Fibroblast of lung (primary cell): ENCODE data around the gene ZER1. TPM values are rescaled to one million over a fixed set of nuclear protein-coding genes. Genes with fewer than 3 reads are reported as not detected.

Experiments used
- DNase-seq, 2 donors: peaks; one replicate each; pipeline versions ENCODE4 v3.0.0 to v3.0.0-alpha.2; 2010; ENCODE audit warnings: low read depth in 2 of 2
- H2AFZ ChIP-seq: 2 replicates; pipeline ENCODE4 v1.5.1; 2012; ENCODE audit warnings: low read length, control low read depth, inconsistent platforms
- H3K27ac ChIP-seq: 2 replicates; pipeline ENCODE4 v1.5.1; 2011; ENCODE audit warnings: low read length, control low read depth; ENCODE audit not compliant: insufficient read depth
- H3K27me3 ChIP-seq: 2 replicates; pipeline ENCODE4 v1.5.1; 2011; ENCODE audit warnings: mild to moderate bottlenecking, low read length; ENCODE audit not compliant: control insufficient read depth, insufficient read depth
- H3K36me3 ChIP-seq: 2 replicates; pipeline ENCODE4 v1.5.1; 2011; ENCODE audit warnings: low read length; ENCODE audit not compliant: control insufficient read depth, insufficient read depth
- H3K4me1 ChIP-seq: 2 replicates; pipeline ENCODE4 v1.5.1; 2011; ENCODE audit warnings: low read length; ENCODE audit not compliant: control insufficient read depth, insufficient read depth; ENCODE audit errors: extremely low read depth
- H3K4me2 ChIP-seq: 2 replicates; pipeline ENCODE4 v1.5.1; 2011; ENCODE audit warnings: low read length, control low read depth; ENCODE audit not compliant: insufficient read depth; ENCODE audit errors: extremely low read depth
- H3K4me3 ChIP-seq, 4 experiments: fragments of 200-600 bp in 1 of 4; sonication (generic) in 1 of 4; replicated peaks in 1 of 4; 2 replicates each; pipeline ENCODE4 v1.5.1; 2011 to 2016; ENCODE audit warnings: low read length in 4 of 4, low read depth in 3 of 4, mild to moderate bottlenecking in 3 of 4, control low read depth in 2 of 4, inconsistent platforms in 1 of 4, mixed read lengths in 1 of 4; ENCODE audit not compliant: insufficient read depth in 1 of 4; ENCODE audit errors: control extremely low read depth in 1 of 4
- H3K79me2 ChIP-seq: 2 replicates; pipeline ENCODE4 v1.5.1; 2012; ENCODE audit warnings: mild to moderate bottlenecking, low read length, inconsistent platforms; ENCODE audit not compliant: control insufficient read depth, insufficient read depth
- H3K9ac ChIP-seq: 2 replicates; pipeline ENCODE4 v1.5.1; 2011; ENCODE audit warnings: mild to moderate bottlenecking, low read length, control low read depth; ENCODE audit not compliant: insufficient read depth
- H3K9me3 ChIP-seq: 2 replicates; pipeline ENCODE4 v1.5.1; 2012; ENCODE audit warnings: low read depth, low read length; ENCODE audit not compliant: control insufficient read depth, insufficient read depth
- H4K20me1 ChIP-seq: 2 replicates; pipeline ENCODE4 v1.5.1; 2011; ENCODE audit warnings: low read length; ENCODE audit not compliant: control insufficient read depth, insufficient read depth; ENCODE audit errors: extremely low read depth
- EZH2 ChIP-seq: IDR thresholded peaks from 2 replicates; pipeline ENCODE4 v1.5.1; 2012; ENCODE audit warnings: low read length, control low read depth, mild to moderate bottlenecking; ENCODE audit errors: missing control alignments
- polyA plus RNA-seq, 2 donors: library from polyadenylated mRNA; depleted of rRNA in 1 of 2; stranded (reverse) in 1 of 2; unstranded in 1 of 2; fragments of >200 nt; gene quantifications; 2 replicates each; pipeline ENCODE4 v1.2.1, GENCODE V29; 2011 to 2012; ENCODE audit warnings: missing spikeins in 1 of 2
- total RNA-seq: library from RNA; depleted of rRNA; stranded (reverse); fragments of >200 nt; gene quantifications from 2 replicates; pipeline ENCODE4 v1.2.1, GENCODE V29; 2014
- TF ChIP-seq, protein P1 (sequence below), 2 donors: IDR thresholded peaks in 1 of 2; conservative IDR thresholded peaks in 1 of 2; 1 replicate in 1 of 2; 2 replicates in 1 of 2; pipeline ENCODE4 v1.5.1; 2011 to 2012; ENCODE audit warnings: low read length in 2 of 2, control low read depth in 1 of 2, inconsistent platforms in 1 of 2, low read depth in 1 of 2, mild to moderate bottlenecking in 1 of 2

ZER1 gene
- total and polyA plus RNA-seq, 2 donors (not counting 1 experiment from before 2014, with no cell fraction given), result 21.5 to 26.3 TPM

DNA sequence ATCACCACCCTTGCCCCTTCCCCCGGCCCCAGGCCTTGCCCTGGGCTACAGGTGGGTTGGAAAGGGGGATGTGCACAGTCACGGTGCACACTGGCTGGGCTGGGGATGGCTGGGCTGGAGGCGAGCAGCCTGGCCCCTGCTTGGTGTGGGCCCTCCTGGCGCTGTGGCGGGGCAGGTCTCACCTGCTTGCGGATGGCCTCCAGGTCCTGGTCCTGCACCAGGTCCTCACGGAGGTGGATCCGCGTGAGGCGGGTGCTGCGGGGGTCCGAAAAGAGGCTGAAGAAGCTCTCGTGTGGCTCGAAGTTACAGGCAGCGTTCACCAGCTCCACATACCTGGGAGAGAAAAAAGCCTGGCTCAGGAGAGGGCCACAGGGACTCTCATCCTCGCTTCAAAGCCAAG lies 18.1 kb downstream of the ZER1 start:
- Histone ChIP-seq H3K9me3 (no peaks in the 10 kb centered on the region), H4K20me1 (no peaks in the 10 kb centered on the region)

DNA sequence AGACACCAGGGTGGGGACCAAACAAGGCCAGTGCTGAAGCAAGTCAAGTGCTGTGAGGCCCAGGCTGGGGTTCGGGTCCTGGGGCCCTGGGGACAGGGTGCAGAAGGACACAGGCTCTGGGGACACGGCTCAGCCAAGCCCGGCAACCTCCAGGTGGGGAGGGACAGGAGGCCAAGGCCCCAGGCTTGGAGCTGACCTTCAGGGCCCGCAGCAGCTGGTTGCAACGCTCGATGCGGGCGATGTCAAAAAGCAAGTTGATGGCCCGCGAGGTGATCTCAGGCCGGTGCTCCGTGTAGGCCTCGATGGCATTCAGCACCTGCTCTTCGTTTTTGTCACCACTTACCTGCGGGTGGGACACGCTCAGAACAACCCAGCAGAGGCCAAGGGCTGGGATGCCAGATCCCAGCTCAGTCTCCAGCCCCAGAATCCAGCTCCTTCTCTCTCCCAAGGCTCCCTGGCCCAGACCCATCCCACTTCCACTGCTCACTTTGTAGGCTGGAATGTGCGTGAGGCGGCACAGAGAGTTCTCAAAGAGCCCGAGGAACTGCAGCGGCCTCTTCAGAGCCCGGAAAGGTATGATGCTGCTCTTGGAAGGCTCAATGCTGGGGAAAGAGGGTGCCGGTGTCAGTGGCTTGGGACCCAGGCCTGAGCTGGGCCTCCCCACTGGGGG lies 20.7 kb downstream of the ZER1 start:
- H3K27me3 ChIP-seq, result no peaks in the 10 kb centered on the region

More for the DNA sequence above, 18.1 kb downstream of the ZER1 start:
- H3K79me2 ChIP-seq, result no peaks in the 10 kb centered on the region
- no peak overlapping the region for H3K4me3 ChIP-seq
- peaks cover 8% of the 10 kb centered on the region for H3K36me3 ChIP-seq
- no peak for DNase-seq
- no peaks in the 10 kb centered on the region for H3K4me1 ChIP-seq
- no peaks in the 10 kb centered on the region for H3K27me3 ChIP-seq
- H3K4me2 ChIP-seq, result no peak overlapping the region
- no peak overlapping the region for H2AFZ ChIP-seq
- TF ChIP-seq, protein P1, sequence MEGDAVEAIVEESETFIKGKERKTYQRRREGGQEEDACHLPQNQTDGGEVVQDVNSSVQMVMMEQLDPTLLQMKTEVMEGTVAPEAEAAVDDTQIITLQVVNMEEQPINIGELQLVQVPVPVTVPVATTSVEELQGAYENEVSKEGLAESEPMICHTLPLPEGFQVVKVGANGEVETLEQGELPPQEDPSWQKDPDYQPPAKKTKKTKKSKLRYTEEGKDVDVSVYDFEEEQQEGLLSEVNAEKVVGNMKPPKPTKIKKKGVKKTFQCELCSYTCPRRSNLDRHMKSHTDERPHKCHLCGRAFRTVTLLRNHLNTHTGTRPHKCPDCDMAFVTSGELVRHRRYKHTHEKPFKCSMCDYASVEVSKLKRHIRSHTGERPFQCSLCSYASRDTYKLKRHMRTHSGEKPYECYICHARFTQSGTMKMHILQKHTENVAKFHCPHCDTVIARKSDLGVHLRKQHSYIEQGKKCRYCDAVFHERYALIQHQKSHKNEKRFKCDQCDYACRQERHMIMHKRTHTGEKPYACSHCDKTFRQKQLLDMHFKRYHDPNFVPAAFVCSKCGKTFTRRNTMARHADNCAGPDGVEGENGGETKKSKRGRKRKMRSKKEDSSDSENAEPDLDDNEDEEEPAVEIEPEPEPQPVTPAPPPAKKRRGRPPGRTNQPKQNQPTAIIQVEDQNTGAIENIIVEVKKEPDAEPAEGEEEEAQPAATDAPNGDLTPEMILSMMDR (conservative IDR thresholded peaks at IDR 0.05 in 1 of 2, IDR thresholded peaks at IDR 0.05 in 1 of 2; ENCODE audit: low read depth in 1 of 2, low read length in 2 of 2), result no peak
- TF ChIP-seq EZH2, result no peak
- H3K9ac ChIP-seq, result no peak overlapping the region
- no peak overlapping the region for H3K27ac ChIP-seq

DNA sequence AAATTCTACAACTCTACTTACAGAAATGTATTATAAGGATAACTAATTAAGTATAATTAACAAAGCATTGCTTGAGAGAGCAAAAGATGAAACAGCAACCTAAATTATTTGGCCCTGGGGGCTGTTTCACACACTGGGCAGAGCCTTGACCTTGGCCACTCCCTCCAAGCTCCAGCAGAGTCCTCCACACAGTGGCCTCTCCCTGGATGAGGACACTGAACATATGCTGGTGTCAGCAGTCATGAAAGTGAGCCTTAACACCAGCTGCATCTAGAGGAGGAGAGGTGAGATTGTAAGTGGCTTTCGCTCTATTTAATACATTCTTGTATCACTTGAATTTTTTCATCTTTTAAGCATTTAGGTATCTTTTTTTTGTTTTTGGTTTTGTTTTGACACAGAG lies 24.5 kb downstream of the ZER1 start:
- Histone ChIP-seq H3K36me3 (peaks cover 1% of the 10 kb centered on the region), H3K4me1 (no peaks in the 10 kb centered on the region), H3K9ac (no peak overlapping the region), H3K4me3 (no peak overlapping the region), H3K4me2 (no peak overlapping the region), H4K20me1 (no peaks in the 10 kb centered on the region), H3K79me2 (no peaks in the 10 kb centered on the region), H3K27ac (no peak overlapping the region), H2AFZ (no peak overlapping the region), H3K9me3 (no peaks in the 10 kb centered on the region), H3K27me3 (no peaks in the 10 kb centered on the region)
- DNase-seq, result no peak
- no peak for TF ChIP-seq EZH2
- TF ChIP-seq, protein P1 (conservative IDR thresholded peaks at IDR 0.05 in 1 of 2, IDR thresholded peaks at IDR 0.05 in 1 of 2; ENCODE audit: low read depth in 1 of 2, low read length in 2 of 2), result no peak

More for the DNA sequence above, 20.7 kb downstream of the ZER1 start:
- Histone ChIP-seq H3K27ac (no peak overlapping the region), H3K9me3 (no peaks in the 10 kb centered on the region), H3K4me1 (no peaks in the 10 kb centered on the region), H3K79me2 (no peaks in the 10 kb centered on the region), H3K36me3 (peaks cover 8% of the 10 kb centered on the region), H3K4me2 (no peak overlapping the region), H2AFZ (no peak overlapping the region), H3K9ac (no peak overlapping the region), H3K4me3 (no peak overlapping the region), H4K20me1 (no peaks in the 10 kb centered on the region)
- DNase-seq, result no peak
- no peak for TF ChIP-seq EZH2
- TF ChIP-seq, protein P1 (conservative IDR thresholded peaks at IDR 0.05 in 1 of 2, IDR thresholded peaks at IDR 0.05 in 1 of 2; ENCODE audit: low read depth in 1 of 2, low read length in 2 of 2), result no peak
